ENCODE measurements around the gene POLR3A.

POLR3A gene

DNA sequence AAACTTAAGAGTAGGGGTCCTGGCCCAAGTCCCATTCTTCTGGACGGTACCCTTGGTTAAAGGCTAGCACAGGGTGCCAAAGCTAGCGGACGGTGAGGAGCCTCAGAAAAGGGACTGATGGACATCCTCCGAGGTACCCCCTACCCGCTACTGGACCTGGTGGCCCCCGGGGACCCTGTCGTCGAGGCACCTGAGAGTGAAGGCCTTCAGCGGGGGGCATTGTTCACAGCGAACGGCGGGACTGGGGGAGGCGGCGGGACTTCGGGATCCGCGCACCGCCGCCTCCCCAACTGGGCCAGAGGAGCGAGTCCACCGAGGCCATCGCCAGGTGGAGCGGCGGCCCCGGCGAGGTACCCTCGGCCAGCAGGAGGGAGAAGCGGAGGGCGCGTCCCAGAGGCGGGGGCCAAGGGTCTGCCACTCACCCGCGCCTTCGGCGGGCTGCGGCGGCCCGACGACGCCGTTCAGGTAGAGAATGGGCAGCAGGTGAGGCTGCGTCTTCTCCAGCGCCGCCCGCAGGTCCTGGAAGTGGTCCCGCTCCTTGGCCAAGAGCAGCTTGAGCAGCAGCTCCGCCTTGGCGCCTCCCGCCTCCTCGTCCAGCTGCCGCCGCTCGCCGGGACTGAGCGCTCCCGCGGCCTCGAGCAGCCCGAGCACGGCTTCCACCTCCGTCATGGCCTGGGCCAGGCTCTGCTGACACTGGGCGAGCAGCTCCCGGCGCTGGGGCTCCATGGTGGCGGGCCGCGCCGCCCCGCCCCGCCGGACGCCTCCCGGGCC, 103.3 kb downstream of the POLR3A start:
- H3K4me3 ChIP-seq (ENCODE audit: low read length), result peak overlapping the region; percentile 76
- no peak for DNase-seq (ENCODE audit: low read depth)
- peak; percentile 1 for TF ChIP-seq CTCF (conservative IDR thresholded peaks at IDR 0.05; ENCODE audit: low read depth, low read length)

GRCh38 chr10:77925410-77925794, 103.9 kb downstream of the POLR3A start:
- DNase-seq (ENCODE audit: low read depth), result no peak
- peak overlapping the region; percentile 76 for H3K4me3 ChIP-seq (ENCODE audit: low read length)
- TF ChIP-seq CTCF (conservative IDR thresholded peaks at IDR 0.05; ENCODE audit: low read depth, low read length), result no peak

GRCh38 chr10:77922566-77923179, 106.6 kb downstream of the POLR3A start:
- TF ChIP-seq CTCF (conservative IDR thresholded peaks at IDR 0.05; ENCODE audit: low read depth, low read length), result no peak
- no peak overlapping the region for H3K4me3 ChIP-seq (ENCODE audit: low read length)
- DNase-seq (ENCODE audit: low read depth), result no peak

DNA sequence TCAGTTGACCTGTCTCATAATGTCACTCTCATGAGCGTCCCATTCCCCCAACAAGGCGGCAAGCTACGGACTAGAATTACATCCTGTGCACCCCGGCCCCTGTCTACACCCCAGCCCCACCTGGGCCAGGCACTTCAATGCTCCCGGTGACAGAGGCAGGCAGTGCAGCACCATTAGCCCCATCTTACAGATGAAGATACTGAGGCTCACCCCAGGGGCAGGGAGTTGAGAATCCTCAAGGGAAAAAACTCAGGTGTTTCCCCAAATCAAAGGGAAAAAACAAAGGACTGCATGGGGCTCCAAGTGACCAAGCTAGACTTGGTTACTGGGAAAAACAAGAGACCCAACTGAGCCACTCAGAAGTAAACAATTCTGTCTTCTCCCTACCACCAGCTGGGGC, 107.3 kb downstream of the POLR3A start:
- DNase-seq (ENCODE audit: low read depth), result no peak
- TF ChIP-seq CTCF (conservative IDR thresholded peaks at IDR 0.05; ENCODE audit: low read depth, low read length), result no peak

DNA sequence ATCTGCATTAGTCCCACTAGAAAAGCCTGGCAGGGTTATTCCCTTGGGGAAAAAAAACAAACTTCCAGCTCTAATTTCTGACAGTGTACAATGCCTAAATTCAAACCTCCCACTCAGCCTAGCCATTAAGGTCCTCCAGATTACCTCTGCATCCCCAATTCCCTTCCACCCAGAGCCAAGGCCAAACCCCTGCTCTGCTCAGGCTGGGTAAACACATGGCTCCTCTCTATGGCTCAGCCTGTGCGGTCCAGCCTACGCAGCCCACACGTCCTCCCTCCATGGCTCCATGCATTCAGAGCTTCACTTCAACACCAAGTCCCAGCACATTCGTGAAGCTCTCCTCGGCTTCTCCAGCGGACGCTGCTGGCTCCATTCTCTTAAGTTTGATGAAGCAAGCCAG, 107.9 kb downstream of the POLR3A start:
- no peak overlapping the region for H3K4me3 ChIP-seq (ENCODE audit: low read length)
- TF ChIP-seq CTCF (conservative IDR thresholded peaks at IDR 0.05; ENCODE audit: low read depth, low read length), result no peak
- no peak for DNase-seq (ENCODE audit: low read depth)

More for the DNA sequence above, 107.3 kb downstream of the POLR3A start:
- H3K4me3 ChIP-seq (ENCODE audit: low read length), result no peak overlapping the region

- H3K4me3 ChIP-seq (ENCODE audit: low read length), result no peak overlapping the region
- no peak for TF ChIP-seq CTCF (conservative IDR thresholded peaks at IDR 0.05; ENCODE audit: low read depth, low read length)
- no peak for DNase-seq (ENCODE audit: low read depth)
Observed at GRCh38 chr10:77920495-77920894, 108.8 kb downstream of the POLR3A start.

DNA sequence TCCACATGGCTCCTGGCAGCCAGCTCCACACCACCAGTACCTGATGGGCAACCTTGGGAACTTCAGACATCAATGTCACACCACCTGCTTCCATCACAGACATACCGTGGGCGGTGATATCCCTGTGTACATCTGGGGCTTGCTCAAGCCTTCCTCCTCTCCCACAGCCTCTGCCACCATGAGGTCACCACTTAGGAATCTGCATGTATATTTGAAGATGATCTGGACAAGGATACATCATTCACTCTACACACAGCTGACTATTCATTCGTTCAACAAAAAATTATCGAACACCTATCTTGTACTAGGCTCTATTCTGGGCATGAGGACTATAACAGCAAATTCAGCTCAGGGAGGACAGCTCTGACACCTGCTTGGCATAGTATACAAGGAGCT, 109.6 kb downstream of the POLR3A start:
- H3K4me3 ChIP-seq (ENCODE audit: low read length), result no peak overlapping the region
- TF ChIP-seq CTCF (conservative IDR thresholded peaks at IDR 0.05; ENCODE audit: low read depth, low read length), result no peak
- DNase-seq (ENCODE audit: low read depth), result no peak

Data from retinal pigment epithelial cell (primary cell).